ENCODE data around the gene KHDC1.

DNA sequence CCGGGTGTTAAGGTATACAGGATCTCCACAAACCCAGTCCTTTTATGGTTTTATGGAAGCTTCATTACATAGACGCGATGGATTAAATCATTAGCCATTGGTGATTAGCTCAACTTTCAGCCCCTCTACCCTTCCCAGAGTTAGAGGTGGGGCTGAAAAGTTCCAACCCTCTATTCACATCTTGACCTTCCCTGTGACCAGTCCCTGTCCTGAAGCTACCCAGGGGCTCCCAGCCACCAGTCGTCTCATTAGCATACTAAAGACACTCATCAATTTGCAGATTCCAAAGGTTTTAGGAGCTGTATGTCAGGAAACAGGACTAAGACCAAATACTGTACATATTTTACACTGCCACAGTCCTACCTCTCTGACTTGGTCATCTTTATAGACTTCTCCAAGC is 58.7 kb downstream of the KHDC1 start:
- no peak for TF ChIP-seq CTBP1 (IDR thresholded peaks at IDR 0.05; ENCODE audit: borderline replicate concordance)
- TF ChIP-seq ELF4 (IDR thresholded peaks at IDR 0.05) = no peak
- no peak for TF ChIP-seq FOXM1 (IDR thresholded peaks at IDR 0.05; ENCODE audit: borderline replicate concordance)
